Left lung (tissue), 10 donors: ENCODE results near the gene POU3F2. TPM values are rescaled to one million over a fixed set of nuclear protein-coding genes. Genes with fewer than 3 reads are reported as not detected.
A peak's percentile ranks its signal among the peaks of the same experiment; 100 is the strongest.

Source experiments
- ATAC-seq: fragments of 200-7000 bp; cut with Tn5 transposase; one replicate; pipeline ENCODE4 v1.9.1; 2020; ENCODE audit warnings: moderate library complexity
- DNase-seq, 4 donors: peaks; one replicate each; pipeline ENCODE4 v3.0.0-alpha.2; 2013 to 2020
- H3K27ac ChIP-seq, 2 donors: fragments of 200-600 bp; sonication (generic) in 1 of 2; one replicate each; pipeline versions ENCODE4 v1.5.0 to v1.8.0; 2020 to 2021
- H3K27me3 ChIP-seq, 2 donors: fragments of 200-600 bp; sonication (generic) in 1 of 2; one replicate each; pipeline versions ENCODE4 v1.5.0 to v1.8.0; 2020 to 2021
- H3K36me3 ChIP-seq, 2 donors: fragments of 200-600 bp; sonication (generic) in 1 of 2; one replicate each; pipeline versions ENCODE4 v1.5.0 to v1.8.0; 2020 to 2021
- H3K4me1 ChIP-seq, 2 donors: fragments of 200-600 bp; one replicate each; pipeline ENCODE4 v1.8.0; 2021
- H3K4me3 ChIP-seq, 2 donors: fragments of 200-600 bp; sonication (generic) in 1 of 2; one replicate each; pipeline versions ENCODE4 v1.5.0 to v1.8.0; 2020 to 2021; ENCODE audit warnings: mild to moderate bottlenecking in 1 of 2
- H3K9me3 ChIP-seq, 2 donors: fragments of 200-600 bp; sonication (generic) in 1 of 2; one replicate each; pipeline versions ENCODE4 v1.5.0 to v1.8.0; 2020 to 2021
- intact Hi-C, 2 donors: fragments of 100-400 bp; cut with DNase I; formaldehyde crosslinking; loops; one replicate each; pipeline versions ENCODE4 v1.11.2 to v1.14.2; 2022
- polyA plus RNA-seq, 6 donors: library from polyadenylated mRNA; unstranded; fragments of 120-200 nt; gene quantifications; one replicate each; pipeline ENCODE4 v1.2.1, GENCODE V29; 2013; ENCODE audit not compliant: insufficient read length in 6 of 6
- total RNA-seq, 2 donors: library from RNA; stranded (reverse); fragmentation: NEBNext Ultra II Directional; extraction: Animal tissue kit (Norgen Biotek cat#: 25700); gene quantifications; one replicate each; pipeline ENCODE4 v1.2.1, GENCODE V29; 2021
- TF ChIP-seq, protein P1 (sequence below), 2 donors: fragments of 200-600 bp; sonication (generic) in 1 of 2; IDR thresholded peaks; one replicate each; pipeline versions ENCODE4 v1.5.0 to v1.8.0; 2021; ENCODE audit warnings: antibody characterized with exemption in 2 of 2
- donor health status: DM: no; HTN: yes; CAD: no.
- donor health status: DM: no; HTN: no; CAD: no.

POU3F2 gene
- total and polyA plus RNA-seq, 8 donors, result 0.03 to 0.10 (median 0.07) TPM; not detected in 4

DNA sequence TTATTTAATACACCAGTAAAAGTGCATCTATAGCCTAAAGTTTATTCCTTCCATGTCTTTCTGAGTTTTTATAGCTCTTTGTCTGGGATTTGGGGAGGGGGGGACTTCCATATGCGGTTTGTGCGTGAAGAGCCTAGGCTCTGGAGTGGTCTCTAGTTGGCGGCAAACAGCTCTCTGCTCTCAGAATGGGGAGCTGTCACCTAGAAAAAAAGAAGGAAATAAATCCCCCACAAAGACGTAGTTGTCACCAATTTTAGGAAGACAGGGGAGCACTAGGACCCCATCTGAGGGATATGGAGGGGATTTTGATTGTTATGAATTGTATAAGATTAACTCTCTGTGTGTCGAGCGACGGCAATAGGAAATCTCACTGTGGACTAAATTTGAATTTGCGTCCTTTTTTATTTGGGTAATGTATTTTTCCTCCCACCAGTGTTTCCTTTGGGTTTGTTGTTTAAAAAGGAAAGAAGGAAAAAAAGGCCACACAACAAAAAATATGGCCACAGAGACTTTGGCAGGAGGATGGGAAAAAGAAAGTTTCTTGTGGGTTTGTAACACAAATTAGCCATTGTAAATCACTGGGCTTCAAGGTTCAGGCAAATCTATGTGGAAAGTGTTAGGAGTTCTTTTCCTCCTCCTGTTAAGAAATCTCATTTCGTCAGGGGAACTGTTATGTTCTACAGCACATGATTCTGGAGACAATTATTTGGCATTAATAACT is 7.4 kb downstream of the POU3F2 start:
- Histone ChIP-seq H3K36me3 (no peaks in the 10 kb centered on the region), H3K27ac (no peak overlapping the region), H3K4me3 (no peak overlapping the region), H3K27me3 (peaks cover 100% of the 10 kb centered on the region in 2 donors), H3K4me1 (peaks cover 6 to 24% of the 10 kb centered on the region in 2 donors), H3K9me3 (no peaks in the 10 kb centered on the region)
- DNase-seq (no peak), ATAC-seq (no peak)
- intact Hi-C loops, result no loop called here
- TF ChIP-seq, protein P1, sequence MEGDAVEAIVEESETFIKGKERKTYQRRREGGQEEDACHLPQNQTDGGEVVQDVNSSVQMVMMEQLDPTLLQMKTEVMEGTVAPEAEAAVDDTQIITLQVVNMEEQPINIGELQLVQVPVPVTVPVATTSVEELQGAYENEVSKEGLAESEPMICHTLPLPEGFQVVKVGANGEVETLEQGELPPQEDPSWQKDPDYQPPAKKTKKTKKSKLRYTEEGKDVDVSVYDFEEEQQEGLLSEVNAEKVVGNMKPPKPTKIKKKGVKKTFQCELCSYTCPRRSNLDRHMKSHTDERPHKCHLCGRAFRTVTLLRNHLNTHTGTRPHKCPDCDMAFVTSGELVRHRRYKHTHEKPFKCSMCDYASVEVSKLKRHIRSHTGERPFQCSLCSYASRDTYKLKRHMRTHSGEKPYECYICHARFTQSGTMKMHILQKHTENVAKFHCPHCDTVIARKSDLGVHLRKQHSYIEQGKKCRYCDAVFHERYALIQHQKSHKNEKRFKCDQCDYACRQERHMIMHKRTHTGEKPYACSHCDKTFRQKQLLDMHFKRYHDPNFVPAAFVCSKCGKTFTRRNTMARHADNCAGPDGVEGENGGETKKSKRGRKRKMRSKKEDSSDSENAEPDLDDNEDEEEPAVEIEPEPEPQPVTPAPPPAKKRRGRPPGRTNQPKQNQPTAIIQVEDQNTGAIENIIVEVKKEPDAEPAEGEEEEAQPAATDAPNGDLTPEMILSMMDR (IDR thresholded peaks at IDR 0.05), result no peak

DNA sequence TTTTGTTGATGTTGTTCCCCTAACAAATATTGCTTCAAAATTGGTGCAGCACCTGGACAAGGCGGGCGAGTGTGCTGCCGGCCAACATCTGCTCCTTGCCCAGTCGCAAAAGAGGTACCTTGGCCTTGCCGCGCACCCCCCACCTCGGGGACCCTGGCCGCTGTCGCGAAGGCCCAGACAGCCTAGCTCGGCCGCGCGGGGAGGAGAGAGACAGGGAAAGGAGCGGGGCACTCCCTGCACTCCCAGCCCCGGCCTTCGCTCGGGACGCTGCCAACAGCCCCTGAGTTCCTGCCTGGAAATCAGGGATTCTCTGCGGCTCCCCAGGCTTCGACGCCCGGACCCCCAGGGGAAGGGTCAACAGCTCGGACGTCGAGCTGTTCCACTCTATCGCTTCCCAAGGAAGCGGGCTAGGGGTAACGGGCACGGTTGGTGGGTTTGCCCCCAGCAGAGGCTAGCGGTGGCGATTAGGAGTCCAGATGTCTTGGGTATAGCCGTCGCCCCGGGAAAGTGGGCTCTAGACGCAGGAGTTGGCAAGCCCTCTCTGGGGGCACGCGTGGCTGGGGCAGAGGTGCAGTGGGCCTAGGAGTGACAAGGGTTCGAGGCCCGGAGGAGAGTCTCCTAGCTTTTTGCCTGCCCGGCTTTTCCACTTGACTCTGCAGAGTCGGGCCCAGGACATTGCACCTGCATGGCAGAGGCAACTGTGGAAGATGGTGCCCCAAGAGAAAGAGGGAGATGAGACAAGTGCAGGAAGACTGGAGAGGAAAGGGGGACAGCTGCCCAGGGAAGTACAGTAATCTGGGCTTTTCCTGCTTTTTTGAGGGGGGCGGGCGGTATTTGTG is 8.2 kb downstream of the POU3F2 start:
- peak in 1 of 4 donors; percentile 78 for DNase-seq
- Histone ChIP-seq H3K9me3 (no peaks in the 10 kb centered on the region), H3K4me1 (peaks cover 6 to 24% of the 10 kb centered on the region in 2 donors), H3K36me3 (no peaks in the 10 kb centered on the region), H3K4me3 (no peak overlapping the region), H3K27ac (no peak overlapping the region), H3K27me3 (peaks cover 100% of the 10 kb centered on the region in 2 donors)
- intact Hi-C loops, result no loop called here
- TF ChIP-seq, protein P1 (IDR thresholded peaks at IDR 0.05), result no peak
- ATAC-seq, result no peak

DNA sequence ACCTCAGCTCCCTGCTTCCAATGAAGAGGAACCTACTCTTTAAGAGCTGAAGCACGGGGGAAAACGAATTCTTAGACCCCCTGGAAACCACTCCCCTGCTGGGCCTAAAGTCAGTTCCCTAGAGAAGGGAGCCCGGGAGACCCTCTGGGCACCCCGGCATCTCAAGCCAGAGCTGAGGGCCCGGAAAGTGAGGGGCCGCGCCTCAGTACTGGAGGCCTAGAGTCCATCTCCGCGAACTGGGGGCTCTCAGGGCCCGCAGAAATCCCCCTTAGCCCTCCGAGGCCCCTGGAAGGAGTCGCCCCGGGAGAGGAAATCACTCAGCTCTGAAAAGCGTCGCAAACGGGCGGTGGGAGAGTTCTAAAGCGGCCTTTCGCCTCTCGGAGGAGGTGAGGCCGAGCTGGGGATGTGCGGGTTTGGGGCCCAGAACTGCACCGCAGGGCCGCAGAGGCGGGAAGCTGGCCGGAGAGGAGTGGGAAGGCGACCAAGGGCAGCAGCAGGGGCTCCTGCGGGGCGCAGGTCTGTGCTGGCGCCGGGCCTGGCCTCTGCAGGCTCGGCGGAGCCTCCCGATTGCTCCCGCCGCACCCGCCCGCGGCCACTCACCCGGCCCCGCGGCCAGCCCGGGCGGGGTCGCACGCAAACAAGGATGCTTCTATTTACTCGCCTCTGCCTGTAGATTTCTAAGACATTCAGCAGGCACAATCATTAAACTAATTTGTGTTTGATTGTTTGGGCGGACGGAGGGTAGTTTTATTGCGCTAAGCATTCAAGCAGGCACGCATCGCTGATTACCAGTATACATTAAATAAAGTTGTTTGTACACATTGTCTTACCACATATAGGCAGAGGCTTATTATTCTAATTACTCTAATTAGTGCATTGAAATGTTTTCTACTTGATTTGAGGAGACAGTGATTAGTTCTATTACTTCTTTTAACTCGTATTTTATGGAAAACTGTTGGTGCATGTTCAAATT is 9.2 kb downstream of the POU3F2 start:
- Histone ChIP-seq H3K4me3 (no peak overlapping the region), H3K4me1 (peaks cover 14 to 34% of the 10 kb centered on the region in 2 donors), H3K9me3 (no peaks in the 10 kb centered on the region), H3K36me3 (no peaks in the 10 kb centered on the region), H3K27me3 (peaks cover 100% of the 10 kb centered on the region in 2 donors), H3K27ac (no peak overlapping the region)
- TF ChIP-seq, protein P1 (IDR thresholded peaks at IDR 0.05), result no peak
- intact Hi-C loops, result no loop called here
- ATAC-seq (no peak), DNase-seq (peak in 1 of 4 donors; percentile 61)

GRCh38 chr6:98844244-98845210 is 10.2 kb downstream of the POU3F2 start:
- Histone ChIP-seq H3K9me3 (no peaks in the 10 kb centered on the region), H3K4me3 (no peak overlapping the region), H3K27ac (no peak overlapping the region), H3K36me3 (no peaks in the 10 kb centered on the region), H3K4me1 (peaks cover 14 to 36% of the 10 kb centered on the region in 2 donors), H3K27me3 (peaks cover 96 to 100% of the 10 kb centered on the region in 2 donors)
- TF ChIP-seq, protein P1 (IDR thresholded peaks at IDR 0.05), result no peak
- intact Hi-C loops, result no loop called here
- DNase-seq (peak in 1 of 4 donors; percentile 75), ATAC-seq (no peak)
